HepG2 (cell line): ENCODE measurements around the gene CREM. TPM values are rescaled to one million over a fixed set of nuclear protein-coding genes. Genes with fewer than 3 reads are reported as not detected.

Experiments
- ARNT2 ChIP-seq: sonication (generic); formaldehyde crosslinking; IDR thresholded peaks from 2 replicates; pipeline ENCODE4 v1.8.0; 2022; ENCODE audit warnings: mild to moderate bottlenecking, low read depth, missing genetic modification reagents, moderate library complexity
- BHLHE40 ChIP-seq: IDR thresholded peaks from 2 replicates; pipeline ENCODE4 v1.6.1; 2011; ENCODE audit warnings: low read length, improper control_type of control experiment
- DNMT1 ChIP-seq: sonication (generic); formaldehyde crosslinking; IDR thresholded peaks from 2 replicates; pipeline ENCODE4 v1.5.1; 2020; ENCODE audit warnings: mild to moderate bottlenecking, missing genetic modification reagents
- FOXM1 ChIP-seq: sonication (generic); formaldehyde crosslinking; IDR thresholded peaks from 2 replicates; pipeline ENCODE4 v1.5.0; 2020; ENCODE audit warnings: missing genetic modification reagents
- GTF3A ChIP-seq: sonication (generic); formaldehyde crosslinking; conservative IDR thresholded peaks from 2 replicates; pipeline ENCODE4 v1.4.0; 2020; ENCODE audit warnings: mild to moderate bottlenecking, missing genetic modification reagents
- HES4 ChIP-seq: sonication (generic); formaldehyde crosslinking; IDR thresholded peaks from 2 replicates; pipeline ENCODE4 v1.9.0; 2021; ENCODE audit warnings: mild to moderate bottlenecking, missing genetic modification reagents, borderline replicate concordance
- KDM2A ChIP-seq: sonication (generic); formaldehyde crosslinking; IDR thresholded peaks from 2 replicates; pipeline ENCODE4 v1.4.0; 2020; ENCODE audit warnings: low read depth, missing genetic modification reagents, borderline replicate concordance
- KLF13 ChIP-seq: sonication (generic); formaldehyde crosslinking; IDR thresholded peaks from 2 replicates; pipeline ENCODE4 v1.4.0; 2020; ENCODE audit warnings: mild to moderate bottlenecking, missing genetic modification reagents
- PHB2 ChIP-seq: fragments of 450-650 bp; IDR thresholded peaks from 2 replicates; pipeline ENCODE4 v1.6.1; 2018; ENCODE audit not compliant: partially characterized antibody
- RXRB ChIP-seq: IDR thresholded peaks from 2 replicates; pipeline ENCODE4 v1.6.1; 2016; ENCODE audit warnings: borderline replicate concordance, missing genetic modification reagents, missing compliant biosample characterization
- SMARCC2 ChIP-seq: fragments of 450-650 bp; IDR thresholded peaks from 2 replicates; pipeline ENCODE4 v1.6.1; 2017; ENCODE audit warnings: antibody characterized with exemption, mild to moderate bottlenecking
- TCF12 ChIP-seq, 2 experiments: fragments of 450-650 bp in 1 of 2; sonication (generic) in 1 of 2; formaldehyde crosslinking in 1 of 2; IDR thresholded peaks; 2 replicates each; pipeline versions ENCODE4 v1.6.1 to v1.8.0; 2017 to 2022; ENCODE audit warnings: antibody characterized with exemption in 1 of 2, mild to moderate bottlenecking in 1 of 2, missing genetic modification reagents in 1 of 2, moderate library complexity in 1 of 2
- TOE1 ChIP-seq: sonication (generic); formaldehyde crosslinking; IDR thresholded peaks from 2 replicates; pipeline ENCODE4 v1.4.0; 2020; ENCODE audit warnings: mild to moderate bottlenecking, missing genetic modification reagents
- XBP1 ChIP-seq: sonication (generic); formaldehyde crosslinking; IDR thresholded peaks from 2 replicates; pipeline ENCODE4 v1.5.0; 2020; ENCODE audit warnings: missing genetic modification reagents
- ZBTB7B ChIP-seq: sonication (generic); formaldehyde crosslinking; IDR thresholded peaks from 2 replicates; pipeline ENCODE4 v1.4.0; 2020; ENCODE audit warnings: missing genetic modification reagents
- ZNF263 ChIP-seq: sonication (generic); formaldehyde crosslinking; IDR thresholded peaks from 2 replicates; pipeline ENCODE4 v1.4.0; 2020; ENCODE audit warnings: missing genetic modification reagents
- ZNF317 ChIP-seq: sonication (generic); formaldehyde crosslinking; IDR thresholded peaks from 2 replicates; pipeline ENCODE4 v1.5.0; 2020; ENCODE audit warnings: mild to moderate bottlenecking, missing genetic modification reagents
- ZNF44 ChIP-seq: sonication (generic); formaldehyde crosslinking; IDR thresholded peaks from 2 replicates; pipeline ENCODE4 v1.5.1; 2020; ENCODE audit warnings: mild to moderate bottlenecking, missing genetic modification reagents
- ZZZ3 ChIP-seq: sonication (generic); formaldehyde crosslinking; IDR thresholded peaks from 2 replicates; pipeline ENCODE4 v1.4.0; 2020; ENCODE audit warnings: missing genetic modification reagents, mild to moderate bottlenecking, borderline replicate concordance
- polyA plus RNA-seq, 8 experiments: library from polyadenylated mRNA; depleted of rRNA in 3 of 8; stranded (reverse) in 7 of 8; unstranded in 1 of 8; fragments of >200 nt; fragmentation: Illumina TruSeq in 4 of 8; extraction: Trizol in 4 of 8; gene quantifications; 2 replicates each; pipeline versions ENCODE4 v1.2.1 to v1.2.3, GENCODE V29; 2011 to 2016; ENCODE audit warnings: low read depth in 4 of 8, missing spikeins in 1 of 8, mixed read lengths in 1 of 8; ENCODE audit not compliant: insufficient read depth in 1 of 8
- total RNA-seq, 5 experiments: library from RNA; depleted of rRNA; stranded (reverse); fragments of >200 nt; fragmentation: Illumina TruSeq; extraction: Trizol; gene quantifications; 2 replicates each; pipeline ENCODE4 v1.2.3, GENCODE V29; 2016; ENCODE audit warnings: low read depth in 1 of 5
- TF ChIP-seq, protein P1 (sequence below): sonication (generic); formaldehyde crosslinking; IDR thresholded peaks from 2 replicates; pipeline ENCODE4 v1.5.0; 2020; ENCODE audit warnings: mild to moderate bottlenecking, missing genetic modification reagents, borderline replicate concordance
- TF ChIP-seq, protein P2 (sequence below): sonication (generic); formaldehyde crosslinking; IDR thresholded peaks from 2 replicates; pipeline ENCODE4 v1.4.0; 2020; ENCODE audit warnings: low read depth, mild to moderate bottlenecking, missing genetic modification reagents
- TF ChIP-seq, protein P3 (sequence below): sonication (generic); formaldehyde crosslinking; IDR thresholded peaks from 2 replicates; pipeline ENCODE4 v1.4.0; 2020; ENCODE audit warnings: missing genetic modification reagents
- TF ChIP-seq, protein P4 (sequence below): sonication (generic); formaldehyde crosslinking; IDR thresholded peaks from 2 replicates; pipeline ENCODE4 v1.5.0; 2020; ENCODE audit warnings: missing genetic modification reagents, mild to moderate bottlenecking, borderline replicate concordance

CREM gene
- total and polyA plus RNA-seq, 2 of the 13 experiments (the other 11 are each of a cell fraction or from before 2014, with no cell fraction given), result 21.3 to 25.4 TPM

DNA sequence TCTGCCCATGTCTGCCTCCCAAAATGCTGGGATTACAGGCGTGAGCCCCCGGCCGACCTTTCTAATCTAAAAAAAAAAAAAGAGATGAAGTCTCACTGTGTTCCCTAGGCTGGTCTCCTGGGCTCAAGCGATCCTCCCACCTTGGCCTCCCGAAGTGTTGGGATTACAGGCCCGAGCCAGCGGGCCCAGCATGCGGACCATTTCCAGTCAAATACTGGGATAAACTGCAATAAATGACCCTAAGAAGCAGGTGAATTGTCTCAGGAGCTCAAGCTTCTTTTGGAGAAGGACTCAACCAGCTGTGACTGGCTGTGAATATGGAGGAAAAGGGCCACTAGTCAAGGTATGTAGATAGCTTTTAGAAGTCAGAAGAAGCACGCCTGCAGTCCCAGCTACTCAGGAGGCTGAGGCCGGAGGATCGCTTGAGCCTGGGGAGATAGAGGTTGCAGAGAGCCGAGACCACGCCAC is 550 bp upstream of the CREM start (continued):
- TF ChIP-seq RXRB (CRISPR knock-in tag), result 0 out of 2 replicates have a peak, but pooled peaks have one; percentile 0
- TF ChIP-seq HES4 (CRISPR knock-in tag), result 0 out of 2 replicates have a peak, but pooled peaks have one; percentile 42
- TF ChIP-seq, protein P1, sequence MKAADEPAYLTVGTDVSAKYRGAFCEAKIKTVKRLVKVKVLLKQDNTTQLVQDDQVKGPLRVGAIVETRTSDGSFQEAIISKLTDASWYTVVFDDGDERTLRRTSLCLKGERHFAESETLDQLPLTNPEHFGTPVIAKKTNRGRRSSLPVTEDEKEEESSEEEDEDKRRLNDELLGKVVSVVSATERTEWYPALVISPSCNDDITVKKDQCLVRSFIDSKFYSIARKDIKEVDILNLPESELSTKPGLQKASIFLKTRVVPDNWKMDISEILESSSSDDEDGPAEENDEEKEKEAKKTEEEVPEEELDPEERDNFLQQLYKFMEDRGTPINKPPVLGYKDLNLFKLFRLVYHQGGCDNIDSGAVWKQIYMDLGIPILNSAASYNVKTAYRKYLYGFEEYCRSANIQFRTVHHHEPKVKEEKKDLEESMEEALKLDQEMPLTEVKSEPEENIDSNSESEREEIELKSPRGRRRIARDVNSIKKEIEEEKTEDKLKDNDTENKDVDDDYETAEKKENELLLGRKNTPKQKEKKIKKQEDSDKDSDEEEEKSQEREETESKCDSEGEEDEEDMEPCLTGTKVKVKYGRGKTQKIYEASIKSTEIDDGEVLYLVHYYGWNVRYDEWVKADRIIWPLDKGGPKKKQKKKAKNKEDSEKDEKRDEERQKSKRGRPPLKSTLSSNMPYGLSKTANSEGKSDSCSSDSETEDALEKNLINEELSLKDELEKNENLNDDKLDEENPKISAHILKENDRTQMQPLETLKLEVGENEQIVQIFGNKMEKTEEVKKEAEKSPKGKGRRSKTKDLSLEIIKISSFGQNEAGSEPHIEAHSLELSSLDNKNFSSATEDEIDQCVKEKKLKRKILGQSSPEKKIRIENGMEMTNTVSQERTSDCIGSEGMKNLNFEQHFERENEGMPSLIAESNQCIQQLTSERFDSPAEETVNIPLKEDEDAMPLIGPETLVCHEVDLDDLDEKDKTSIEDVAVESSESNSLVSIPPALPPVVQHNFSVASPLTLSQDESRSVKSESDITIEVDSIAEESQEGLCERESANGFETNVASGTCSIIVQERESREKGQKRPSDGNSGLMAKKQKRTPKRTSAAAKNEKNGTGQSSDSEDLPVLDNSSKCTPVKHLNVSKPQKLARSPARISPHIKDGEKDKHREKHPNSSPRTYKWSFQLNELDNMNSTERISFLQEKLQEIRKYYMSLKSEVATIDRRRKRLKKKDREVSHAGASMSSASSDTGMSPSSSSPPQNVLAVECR (CRISPR knock-in tag), result no peak
- TF ChIP-seq FOXM1, result peak; percentile 28; the same call in 1 of the 2 replicates
- 0 out of 2 replicates have a peak, but pooled peaks have one; percentile 1 for TF ChIP-seq ARNT2 (CRISPR knock-in tag)
- no peak for TF ChIP-seq ZNF317
- TF ChIP-seq BHLHE40, result no peak
- 0 out of 2 replicates have a peak, but pooled peaks have one; percentile 42 for TF ChIP-seq XBP1
- TF ChIP-seq, protein P2, sequence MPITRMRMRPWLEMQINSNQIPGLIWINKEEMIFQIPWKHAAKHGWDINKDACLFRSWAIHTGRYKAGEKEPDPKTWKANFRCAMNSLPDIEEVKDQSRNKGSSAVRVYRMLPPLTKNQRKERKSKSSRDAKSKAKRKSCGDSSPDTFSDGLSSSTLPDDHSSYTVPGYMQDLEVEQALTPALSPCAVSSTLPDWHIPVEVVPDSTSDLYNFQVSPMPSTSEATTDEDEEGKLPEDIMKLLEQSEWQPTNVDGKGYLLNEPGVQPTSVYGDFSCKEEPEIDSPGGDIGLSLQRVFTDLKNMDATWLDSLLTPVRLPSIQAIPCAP (CRISPR knock-in tag), result no peak
- no peak for TF ChIP-seq ZBTB7B (CRISPR knock-in tag)
- TF ChIP-seq, protein P3, sequence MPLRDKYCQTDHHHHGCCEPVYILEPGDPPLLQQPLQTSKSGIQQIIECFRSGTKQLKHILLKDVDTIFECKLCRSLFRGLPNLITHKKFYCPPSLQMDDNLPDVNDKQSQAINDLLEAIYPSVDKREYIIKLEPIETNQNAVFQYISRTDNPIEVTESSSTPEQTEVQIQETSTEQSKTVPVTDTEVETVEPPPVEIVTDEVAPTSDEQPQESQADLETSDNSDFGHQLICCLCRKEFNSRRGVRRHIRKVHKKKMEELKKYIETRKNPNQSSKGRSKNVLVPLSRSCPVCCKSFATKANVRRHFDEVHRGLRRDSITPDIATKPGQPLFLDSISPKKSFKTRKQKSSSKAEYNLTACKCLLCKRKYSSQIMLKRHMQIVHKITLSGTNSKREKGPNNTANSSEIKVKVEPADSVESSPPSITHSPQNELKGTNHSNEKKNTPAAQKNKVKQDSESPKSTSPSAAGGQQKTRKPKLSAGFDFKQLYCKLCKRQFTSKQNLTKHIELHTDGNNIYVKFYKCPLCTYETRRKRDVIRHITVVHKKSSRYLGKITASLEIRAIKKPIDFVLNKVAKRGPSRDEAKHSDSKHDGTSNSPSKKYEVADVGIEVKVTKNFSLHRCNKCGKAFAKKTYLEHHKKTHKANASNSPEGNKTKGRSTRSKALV (CRISPR knock-in tag), result no peak
- TF ChIP-seq PHB2, result no peak
- no peak for TF ChIP-seq SMARCC2
- no peak for TF ChIP-seq TOE1
- no peak for TF ChIP-seq ZNF263 (CRISPR knock-in tag)
- TF ChIP-seq, protein P4, sequence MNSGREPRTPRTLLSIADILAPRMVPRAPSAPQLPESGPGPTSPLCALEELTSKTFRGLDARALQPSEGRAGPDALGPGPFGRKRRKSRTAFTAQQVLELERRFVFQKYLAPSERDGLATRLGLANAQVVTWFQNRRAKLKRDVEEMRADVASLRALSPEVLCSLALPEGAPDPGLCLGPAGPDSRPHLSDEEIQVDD (CRISPR knock-in tag), result no peak
- no peak for TF ChIP-seq ZNF44 (CRISPR knock-in tag)
- 0 out of 2 replicates have a peak, but pooled peaks have one; percentile 20 for TF ChIP-seq DNMT1 (CRISPR knock-in tag)
- TF ChIP-seq KDM2A (CRISPR knock-in tag), result no peak
- TF ChIP-seq ZZZ3 (CRISPR knock-in tag), result no peak
- no peak for TF ChIP-seq TCF12 (IDR thresholded peaks at IDR 0.05)
- TF ChIP-seq TCF12 (CRISPR knock-in tag; IDR thresholded peaks at IDR 0.05), result no peak
- no peak for TF ChIP-seq KLF13 (CRISPR knock-in tag)
- 0 out of 2 replicates have a peak, but pooled peaks have one; percentile 52 for TF ChIP-seq GTF3A
